Measurements from ENCODE around the gene CACNG4.
A peak's percentile ranks its signal among the peaks of the same experiment; 100 is the strongest.
"Not testable (repeated sequence)": the region's sequence is repeated elsewhere in the genome, so short reads cannot be mapped to it uniquely, and the experiment has no call there.

CACNG4 gene

GRCh38 chr17:67032985-67033384 lies 68.5 kb downstream of the CACNG4 start:
- DNase-seq, result peak in 1 of 10 donors; percentile 45
- intact Hi-C loops (cut with DNase I), result no loop called here

GRCh38 chr17:67033613-67034012 lies 69.1 kb downstream of the CACNG4 start:
- intact Hi-C loops (cut with DNase I), result no loop called here

DNA sequence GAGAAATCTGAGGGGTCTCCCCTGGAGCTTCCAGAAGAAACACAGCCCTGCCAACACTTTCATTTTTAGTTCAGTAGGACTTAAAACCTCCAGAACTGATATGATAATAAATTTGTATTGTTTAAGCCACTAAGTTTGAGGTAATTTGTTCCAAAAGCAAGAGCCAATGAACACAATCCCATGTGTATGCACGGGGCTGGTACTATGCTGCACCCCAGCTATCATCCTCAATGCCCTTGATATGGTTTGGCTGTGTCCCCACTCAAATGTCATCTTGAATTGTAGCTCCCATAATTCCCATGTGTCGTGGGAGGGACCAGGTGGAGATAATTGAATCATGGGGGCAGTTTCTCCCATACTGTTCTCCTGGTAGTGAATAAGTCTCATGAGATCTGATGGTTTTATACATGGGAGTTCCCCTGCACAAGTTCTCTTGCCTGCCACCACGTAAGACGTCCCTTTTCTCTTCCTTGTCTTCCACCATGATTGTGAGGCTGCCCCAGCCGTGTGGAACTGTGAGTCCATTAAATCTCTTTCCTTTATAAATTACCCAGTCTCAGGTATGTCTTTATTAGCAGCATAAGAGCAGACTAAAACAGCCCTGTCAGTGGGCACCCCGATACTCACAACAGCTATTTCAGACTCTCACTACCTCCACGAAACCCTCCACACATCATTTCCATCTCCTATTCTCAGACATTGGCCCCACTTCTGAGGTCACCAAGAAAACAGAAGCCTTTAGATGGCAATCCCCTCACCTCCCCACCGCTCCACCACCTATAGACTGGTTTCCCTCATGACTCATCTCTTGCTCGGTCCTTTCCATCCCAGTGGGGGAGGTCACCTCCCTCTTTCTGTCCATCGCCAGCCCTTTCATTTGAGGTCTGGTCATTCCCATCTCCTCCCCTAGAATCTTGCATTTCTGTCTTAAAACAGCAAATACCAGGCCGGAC lies 70.9 kb downstream of the CACNG4 start:
- intact Hi-C loops (cut with DNase I), result no loop called here
- DNase-seq, result peak in 1 of 10 donors; percentile 20

More at GRCh38 chr17:67033613-67034012, 69.1 kb downstream of the CACNG4 start:
- peak in 1 of 10 donors; percentile 53 for DNase-seq

DNA sequence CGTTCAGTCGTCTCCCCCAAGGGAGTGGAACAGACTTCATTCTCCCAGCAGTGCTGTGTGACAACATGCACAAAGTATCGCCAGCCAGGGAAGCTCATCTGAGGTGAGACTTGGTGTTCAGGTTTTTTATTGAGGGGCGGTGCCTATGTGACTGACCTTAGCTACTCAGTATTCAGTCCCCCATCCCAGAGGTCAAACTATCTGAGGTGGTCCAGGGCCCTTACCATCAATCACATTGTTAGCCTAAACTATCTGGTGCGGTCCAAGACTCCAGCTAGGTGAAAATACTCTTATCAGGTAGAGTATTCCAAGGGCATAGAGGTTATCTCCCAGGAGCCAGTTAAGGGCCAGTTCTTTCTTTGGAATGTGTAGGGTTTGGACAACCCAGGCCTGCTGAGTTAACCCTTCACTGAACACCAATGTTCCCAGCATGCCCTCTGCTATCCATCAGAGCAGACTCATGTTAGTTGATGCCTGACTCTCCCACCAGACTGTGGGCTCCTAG lies 74.4 kb downstream of the CACNG4 start:
- DNase-seq, result peak in 2 of 10 donors; percentile 7 to 15
- intact Hi-C loops (cut with DNase I), result no loop called here

- peak in 2 of 10 donors; percentile 8 to 20 for DNase-seq
- intact Hi-C loops (cut with DNase I), result no loop called here
These were observed 76.1 kb downstream of the CACNG4 start for GRCh38 chr17:67040652-67041051.

GRCh38 chr17:67041119-67041518 lies 76.6 kb downstream of the CACNG4 start:
- peak in 1 of 10 donors; percentile 5 for DNase-seq
- intact Hi-C loops (cut with DNase I), result not testable (repeated sequence)

DNA sequence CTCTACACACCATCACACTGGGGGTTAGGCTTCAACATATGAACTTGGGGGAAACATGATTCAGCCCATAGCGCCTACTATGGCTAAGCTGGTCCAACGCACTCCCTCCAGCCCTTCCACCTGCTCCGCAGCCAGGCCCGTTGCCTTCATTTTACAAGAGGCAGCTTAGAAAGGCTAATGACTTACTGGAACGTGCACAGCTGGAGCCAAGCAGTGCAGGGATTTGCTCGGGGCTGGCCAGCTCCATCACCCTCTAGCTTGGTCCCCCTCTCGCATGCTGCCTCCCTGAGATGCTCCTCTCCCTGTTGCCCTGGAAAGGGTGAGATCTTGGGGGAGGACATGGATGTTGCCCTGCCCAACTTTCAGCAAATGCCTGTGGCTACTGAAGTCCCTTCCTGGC lies 77.0 kb downstream of the CACNG4 start:
- DNase-seq, result peak in 2 of 10 donors; percentile 18 to 49
- intact Hi-C loops (cut with DNase I), result no loop called here

DNA sequence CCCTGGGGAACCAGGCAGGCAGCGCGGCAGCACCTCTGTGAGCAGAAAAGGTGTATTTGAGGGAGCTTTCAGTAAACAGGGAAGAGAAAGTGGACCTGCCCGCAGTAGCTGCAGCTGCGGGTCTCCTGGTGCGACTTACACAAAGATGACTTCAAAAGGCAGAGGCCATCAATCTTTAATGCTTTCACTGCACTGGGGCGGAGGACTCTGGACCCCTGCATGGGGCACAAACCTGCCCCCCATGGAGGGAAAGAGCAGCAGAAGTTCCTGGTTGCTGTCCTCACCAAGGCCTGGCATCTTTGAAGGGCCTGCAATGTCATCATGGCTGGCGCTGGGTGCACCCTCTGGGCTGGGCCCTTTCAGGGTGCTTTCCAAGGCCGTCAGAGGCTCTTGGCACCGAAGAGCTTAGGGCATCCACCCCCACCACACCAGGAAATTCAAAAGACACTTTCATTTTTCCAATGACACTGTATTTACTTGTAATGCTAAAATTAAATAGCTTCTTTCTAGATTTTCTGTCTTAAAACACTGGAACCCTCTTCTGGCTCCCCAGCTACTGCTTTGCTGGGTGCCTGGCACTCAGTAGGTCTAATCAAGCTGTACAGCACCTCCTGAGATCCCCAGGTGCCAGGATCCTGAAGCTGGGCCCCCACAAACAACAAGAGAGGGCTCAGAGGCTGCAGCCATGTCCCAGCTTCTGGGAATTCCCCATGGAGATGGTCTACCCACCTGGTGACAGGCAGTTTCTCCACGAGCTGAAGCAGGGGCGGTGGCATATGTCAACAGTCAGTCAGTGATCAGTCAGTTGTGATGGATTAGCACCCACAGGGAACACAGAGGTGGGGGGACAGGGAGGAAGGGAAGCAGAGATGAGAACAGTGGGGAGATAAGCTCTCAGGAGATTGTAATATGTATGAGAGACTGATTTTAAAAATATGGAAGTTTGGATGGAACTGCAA lies 77.7 kb downstream of the CACNG4 start:
- DNase-seq, result peak in 2 of 10 donors; percentile 36 to 45
- intact Hi-C loops (cut with DNase I), result no loop called here

GRCh38 chr17:67043283-67043682 lies 78.8 kb downstream of the CACNG4 start:
- peak in 2 of 10 donors; percentile 9 to 24 for DNase-seq
- intact Hi-C loops (cut with DNase I), result no loop called here

- peak in 2 of 10 donors; percentile 81 to 83 for DNase-seq
- intact Hi-C loops (cut with DNase I), result no loop called here
These were observed 79.7 kb downstream of the CACNG4 start, which contains the start of gene CACNG1 for GRCh38 chr17:67044016-67044772. TSS of gene CACNG1 (plus strand) at chr17:67044554. CDS start at chr17:67044661, 107 bp downstream.

DNA sequence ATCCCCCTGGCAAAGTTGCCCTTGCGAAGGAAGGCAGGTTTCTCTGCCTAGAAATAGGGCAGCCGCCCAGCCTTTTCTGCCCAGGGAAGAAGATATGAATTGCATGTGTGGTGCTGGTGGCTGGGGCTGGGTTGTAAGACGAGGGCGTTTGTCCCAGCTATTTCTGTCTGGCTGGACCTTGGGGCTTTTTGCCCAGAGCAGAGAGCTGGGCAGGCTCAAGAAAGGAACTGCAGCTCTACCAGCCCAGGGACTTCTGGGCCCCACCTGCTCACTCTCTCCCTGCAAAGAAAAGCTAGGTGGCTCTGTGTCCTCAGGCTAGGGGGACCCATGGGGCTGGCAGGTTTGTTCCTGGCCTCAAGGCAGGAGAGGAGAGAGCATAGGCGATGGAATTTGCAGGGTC lies 80.4 kb downstream of the CACNG4 start:
- intact Hi-C loops (cut with DNase I), result no loop called here
- peak in 2 of 10 donors; percentile 8 to 32 for DNase-seq

DNA sequence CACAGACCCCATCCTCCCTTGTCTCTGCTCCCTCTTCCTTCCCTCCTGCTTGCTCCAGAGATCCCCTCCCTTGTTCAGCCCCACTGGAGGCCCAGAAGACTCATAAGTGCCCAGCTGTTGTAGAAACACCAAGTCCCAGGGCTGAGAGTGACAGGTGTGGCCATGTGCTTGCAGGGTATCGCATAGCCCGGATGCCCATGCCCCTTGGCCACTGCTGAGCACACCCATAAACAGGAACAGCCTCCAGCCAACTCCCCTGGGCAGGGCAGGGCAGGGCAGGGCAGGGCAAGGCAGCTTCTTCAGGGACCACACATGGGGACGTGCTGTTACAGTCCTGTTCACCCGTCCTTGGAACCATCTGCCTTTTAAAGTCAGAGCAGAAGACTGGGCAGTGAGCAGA lies 81.9 kb downstream of the CACNG4 start:
- DNase-seq, result peak in 1 of 10 donors; percentile 1
- intact Hi-C loops (cut with DNase I), result no loop called here

DNA sequence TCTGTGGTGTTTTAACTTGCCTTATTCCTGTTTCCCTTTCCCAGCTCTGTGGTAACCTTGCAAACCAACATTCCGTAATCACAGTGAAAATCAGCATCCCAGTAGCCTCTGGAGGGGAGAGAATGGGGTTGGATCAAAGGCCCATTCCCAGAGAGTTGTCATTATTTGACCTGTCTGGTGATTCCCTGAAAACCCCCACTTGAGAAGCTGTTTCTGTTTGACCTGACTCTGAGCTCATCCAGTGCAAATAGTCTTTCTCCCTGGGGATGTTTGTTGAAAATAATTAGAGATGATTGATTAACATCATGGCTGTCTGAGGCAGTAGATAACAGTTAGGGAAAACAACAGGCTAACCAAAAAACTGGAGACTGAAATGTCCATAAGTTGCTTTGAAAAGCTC lies 82.9 kb downstream of the CACNG4 start:
- no peak for DNase-seq
- intact Hi-C loops (cut with DNase I), result no loop called here

GRCh38 chr17:67049025-67049739 lies 84.7 kb downstream of the CACNG4 start:
- intact Hi-C loops (cut with DNase I), result no loop called here
- DNase-seq, result no peak

GRCh38 chr17:67050066-67050465 lies 85.6 kb downstream of the CACNG4 start:
- intact Hi-C loops (cut with DNase I), result no loop called here
- peak in 1 of 10 donors; percentile 10 for DNase-seq

DNA sequence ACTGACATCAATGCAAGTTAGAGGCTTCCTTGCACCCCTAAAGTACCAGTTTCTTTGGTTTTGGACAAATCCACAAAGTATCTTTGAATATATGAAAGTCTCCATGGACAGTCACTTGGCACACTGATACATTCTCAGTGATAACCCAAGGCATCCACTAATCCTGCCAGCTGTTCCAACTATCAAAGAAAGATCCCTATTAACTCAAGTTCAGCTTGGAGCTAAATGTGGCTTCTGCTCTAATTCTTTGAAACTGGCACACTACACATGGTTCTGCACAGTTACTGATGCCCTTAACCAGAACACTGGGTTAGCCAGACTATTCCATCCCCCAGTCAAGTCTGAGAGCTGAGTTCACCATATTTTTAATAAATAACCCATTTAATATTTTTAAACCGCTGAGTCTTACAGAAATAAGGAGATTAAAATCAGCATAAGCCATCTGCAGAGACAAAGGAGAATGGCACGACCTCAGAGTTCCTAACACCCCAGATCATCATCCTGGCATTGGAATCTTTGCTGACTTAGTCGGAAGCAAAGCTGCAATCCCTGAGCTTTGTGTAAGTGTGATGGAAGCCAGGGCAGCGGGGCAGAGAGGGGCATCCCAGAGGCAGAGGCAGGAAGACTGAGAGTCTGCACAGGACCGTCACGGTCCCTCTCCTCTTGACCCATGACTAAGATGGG lies 86.1 kb downstream of the CACNG4 start:
- intact Hi-C loops (cut with DNase I), result no loop called here
- peak in 1 of 10 donors; percentile 33 for DNase-seq

DNA sequence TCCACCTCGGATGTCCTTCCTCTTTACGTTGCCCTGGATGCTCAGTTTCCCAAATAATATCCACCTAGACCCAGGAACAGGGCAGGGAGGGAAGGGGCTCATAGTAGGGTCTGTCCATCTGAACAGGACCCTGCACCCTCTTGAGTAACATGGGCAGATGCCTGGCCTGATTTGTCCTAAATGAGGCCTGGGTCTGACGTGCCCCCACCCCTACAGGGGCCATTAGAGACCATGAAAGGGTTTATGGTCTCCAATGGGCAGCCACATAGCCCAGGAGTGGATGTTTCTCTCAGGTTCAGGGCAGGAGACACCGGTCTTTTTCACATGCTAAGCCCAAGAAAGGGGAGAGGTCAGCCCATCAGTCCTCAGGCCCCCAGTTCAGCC lies 86.6 kb downstream of the CACNG4 start:
- intact Hi-C loops (cut with DNase I), result no loop called here
- no peak for DNase-seq

- no peak for DNase-seq
- intact Hi-C loops (cut with DNase I), result no loop called here
These were observed 87.3 kb downstream of the CACNG4 start for GRCh38 chr17:67051837-67052236.

Data from posterior cingulate gyrus (tissue), 11 donors.